ENCODE measurements around the gene SYCP1. TPM values are rescaled to one million over a fixed set of nuclear protein-coding genes. Genes with fewer than 3 reads are reported as not detected.
"Not testable (repeated sequence)": the region's sequence is repeated elsewhere in the genome, so short reads cannot be mapped to it uniquely, and the experiment has no call there.

The SYCP1 gene
- total and polyA plus RNA-seq, 2 donors from 2014 or later = not detected

- DNase-seq (no peak), FAIRE-seq (no peak)
- Histone ChIP-seq H3K27me3 (ENCODE audit: control insufficient read depth, insufficient read depth, low read length) (no peaks in the 10 kb centered on the region), H3K4me1 (ENCODE audit: control insufficient read depth in 2 of 3, insufficient read depth in 2 of 3, low read depth in 1 of 3, low read length in 3 of 3) (no peaks in the 10 kb centered on the region), H3K9me3 (ENCODE audit: control insufficient read depth in 2 of 3, insufficient read depth in 1 of 3, low read length in 3 of 3) (peaks cover 0 to 5% (median 0%) of the 10 kb centered on the region in 3 donors), H3K9ac (ENCODE audit: low read length in 3 of 3) (no peak overlapping the region), H3K4me3 (ENCODE audit: low read length in 3 of 3) (no peak overlapping the region), H3K27ac (ENCODE audit: low read depth in 2 of 2, low read length in 2 of 2) (no peak overlapping the region), H3K36me3 (ENCODE audit: control insufficient read depth in 2 of 3, insufficient read depth in 3 of 3, low read length in 3 of 3) (no peaks in the 10 kb centered on the region)
- intact Hi-C loops (cut with DNase I) = no loop called here
- TF ChIP-seq, protein P1, sequence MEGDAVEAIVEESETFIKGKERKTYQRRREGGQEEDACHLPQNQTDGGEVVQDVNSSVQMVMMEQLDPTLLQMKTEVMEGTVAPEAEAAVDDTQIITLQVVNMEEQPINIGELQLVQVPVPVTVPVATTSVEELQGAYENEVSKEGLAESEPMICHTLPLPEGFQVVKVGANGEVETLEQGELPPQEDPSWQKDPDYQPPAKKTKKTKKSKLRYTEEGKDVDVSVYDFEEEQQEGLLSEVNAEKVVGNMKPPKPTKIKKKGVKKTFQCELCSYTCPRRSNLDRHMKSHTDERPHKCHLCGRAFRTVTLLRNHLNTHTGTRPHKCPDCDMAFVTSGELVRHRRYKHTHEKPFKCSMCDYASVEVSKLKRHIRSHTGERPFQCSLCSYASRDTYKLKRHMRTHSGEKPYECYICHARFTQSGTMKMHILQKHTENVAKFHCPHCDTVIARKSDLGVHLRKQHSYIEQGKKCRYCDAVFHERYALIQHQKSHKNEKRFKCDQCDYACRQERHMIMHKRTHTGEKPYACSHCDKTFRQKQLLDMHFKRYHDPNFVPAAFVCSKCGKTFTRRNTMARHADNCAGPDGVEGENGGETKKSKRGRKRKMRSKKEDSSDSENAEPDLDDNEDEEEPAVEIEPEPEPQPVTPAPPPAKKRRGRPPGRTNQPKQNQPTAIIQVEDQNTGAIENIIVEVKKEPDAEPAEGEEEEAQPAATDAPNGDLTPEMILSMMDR (IDR thresholded peaks at IDR 0.05; ENCODE audit: borderline replicate concordance, extremely low read depth, insufficient read depth) = no peak
These were observed 32.7 kb upstream of the SYCP1 start for GRCh38 chr1:114821978-114822377.

DNA sequence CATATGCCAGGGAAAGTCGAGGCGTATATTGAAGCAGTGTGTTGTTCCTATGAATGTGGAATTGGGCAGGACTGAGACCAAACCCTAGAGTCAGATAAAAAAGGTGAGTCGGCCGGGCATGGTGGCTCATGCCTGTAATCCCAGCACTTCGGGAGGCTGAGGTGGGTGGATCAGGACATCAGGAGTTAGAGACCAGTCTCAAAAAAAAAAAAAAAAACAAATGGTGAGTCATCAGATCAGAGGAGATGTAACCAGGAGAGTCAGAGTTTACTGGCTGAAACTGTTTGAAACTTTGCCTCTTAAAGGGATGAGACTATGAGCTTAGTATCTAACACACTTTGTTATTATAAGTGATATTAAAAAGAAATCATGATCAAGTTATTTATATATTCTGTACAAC is 26.4 kb upstream of the SYCP1 start:
- FAIRE-seq (no peak), DNase-seq (no peak)
- intact Hi-C loops (cut with DNase I) = no loop called here
- H3K4me1 ChIP-seq (ENCODE audit: control insufficient read depth in 2 of 3, insufficient read depth in 2 of 3, low read depth in 1 of 3, low read length in 3 of 3) = no peaks in the 10 kb centered on the region
- no peak overlapping the region for H3K9ac ChIP-seq (ENCODE audit: low read length in 3 of 3)
- no peaks in the 10 kb centered on the region for H3K27me3 ChIP-seq (ENCODE audit: control insufficient read depth, insufficient read depth, low read length)
- H3K9me3 ChIP-seq (ENCODE audit: control insufficient read depth in 2 of 3, insufficient read depth in 1 of 3, low read length in 3 of 3) = peaks cover 0 to 5% (median 0%) of the 10 kb centered on the region in 3 donors
- TF ChIP-seq, protein P1 (IDR thresholded peaks at IDR 0.05; ENCODE audit: borderline replicate concordance, extremely low read depth, insufficient read depth) = no peak
- no peak overlapping the region for H3K27ac ChIP-seq (ENCODE audit: low read depth in 2 of 2, low read length in 2 of 2)
- no peak overlapping the region for H3K4me3 ChIP-seq (ENCODE audit: low read length in 3 of 3)
- no peaks in the 10 kb centered on the region for H3K36me3 ChIP-seq (ENCODE audit: control insufficient read depth in 2 of 3, insufficient read depth in 3 of 3, low read length in 3 of 3)

DNA sequence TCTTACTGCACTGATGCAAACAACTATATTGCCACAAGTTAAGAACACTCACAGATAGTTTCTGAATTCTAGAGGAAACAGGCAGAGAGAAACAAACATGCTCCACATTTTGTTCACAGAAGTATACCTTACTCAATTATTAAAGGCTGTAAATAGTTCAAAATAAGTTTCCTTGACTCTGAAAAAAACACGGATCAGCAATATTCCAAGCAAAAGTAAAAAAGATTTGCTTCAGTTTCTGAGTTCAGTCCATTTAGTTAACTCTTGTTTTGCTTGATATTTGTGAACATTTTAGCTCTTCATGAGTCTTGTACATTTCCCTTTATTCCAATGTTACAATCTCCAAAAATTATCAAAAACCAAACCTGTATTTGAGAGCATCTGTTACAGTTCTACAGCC is 24.6 kb upstream of the SYCP1 start:
- not testable (repeated sequence) for H3K36me3 ChIP-seq (ENCODE audit: control insufficient read depth in 2 of 3, insufficient read depth in 3 of 3, low read length in 3 of 3)

DNA sequence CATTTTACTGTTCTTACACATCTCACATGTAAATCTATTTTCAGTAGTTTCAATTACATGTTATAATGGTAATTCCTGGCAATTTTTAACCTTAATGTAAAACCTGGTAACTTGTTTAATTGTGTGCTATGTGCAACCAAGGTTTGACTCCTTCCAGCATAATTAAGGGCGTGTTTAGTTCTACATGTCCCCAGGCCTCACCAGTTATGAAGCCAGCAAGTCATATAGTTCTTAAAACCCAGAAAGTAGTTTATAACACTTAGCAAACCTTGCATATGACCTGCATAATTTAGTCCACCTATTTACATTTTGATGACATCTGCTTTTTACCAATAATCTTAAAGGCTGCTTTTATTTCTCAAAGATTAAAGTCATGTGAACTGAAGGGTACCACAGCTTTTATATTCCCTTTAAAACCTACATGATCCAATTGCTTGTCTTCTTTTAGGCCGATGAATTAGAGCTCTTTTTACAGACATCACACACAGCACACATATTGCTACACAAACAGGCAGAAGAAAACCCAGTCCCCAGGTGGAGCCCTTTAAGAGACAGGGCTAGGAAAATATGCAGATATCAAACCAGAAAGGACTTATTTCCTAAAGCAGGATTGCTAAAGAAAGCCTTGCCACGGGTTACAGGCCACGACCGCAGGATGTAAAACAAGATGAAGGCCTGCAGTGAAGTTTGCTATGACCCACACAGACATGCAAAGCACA is 23.2 kb upstream of the SYCP1 start:
- no peak for DNase-seq
- TF ChIP-seq, protein P1 (IDR thresholded peaks at IDR 0.05; ENCODE audit: borderline replicate concordance, extremely low read depth, insufficient read depth) = no peak

More for the DNA sequence above, 24.6 kb upstream of the SYCP1 start:
- H3K4me3 ChIP-seq (ENCODE audit: low read length in 3 of 3); H3K9me3 ChIP-seq (ENCODE audit: control insufficient read depth in 2 of 3, insufficient read depth in 1 of 3, low read length in 3 of 3); H3K27me3 ChIP-seq (ENCODE audit: control insufficient read depth, insufficient read depth, low read length); H3K4me1 ChIP-seq (ENCODE audit: control insufficient read depth in 2 of 3, insufficient read depth in 2 of 3, low read depth in 1 of 3, low read length in 3 of 3); DNase-seq; intact Hi-C loops (cut with DNase I); FAIRE-seq; H3K27ac ChIP-seq (ENCODE audit: low read depth in 2 of 2, low read length in 2 of 2); H3K9ac ChIP-seq (ENCODE audit: low read length in 3 of 3): not testable (repeated sequence)

More for the DNA sequence above, 23.2 kb upstream of the SYCP1 start:
- FAIRE-seq = no peak
- Histone ChIP-seq H3K4me3 (ENCODE audit: low read length in 3 of 3) (no peak overlapping the region), H3K9ac (ENCODE audit: low read length in 3 of 3) (no peak overlapping the region), H3K27ac (ENCODE audit: low read depth in 2 of 2, low read length in 2 of 2) (no peak overlapping the region), H3K9me3 (ENCODE audit: control insufficient read depth in 2 of 3, insufficient read depth in 1 of 3, low read length in 3 of 3) (no peaks in the 10 kb centered on the region), H3K4me1 (ENCODE audit: control insufficient read depth in 2 of 3, insufficient read depth in 2 of 3, low read depth in 1 of 3, low read length in 3 of 3) (no peaks in the 10 kb centered on the region), H3K27me3 (ENCODE audit: control insufficient read depth, insufficient read depth, low read length) (no peaks in the 10 kb centered on the region), H3K36me3 (ENCODE audit: control insufficient read depth in 2 of 3, insufficient read depth in 3 of 3, low read length in 3 of 3) (no peaks in the 10 kb centered on the region)
- intact Hi-C loops (cut with DNase I) = no loop called here

Measured in kidney (tissue), 14 donors.